Liver (tissue), 9 donors: ENCODE measurements around the gene SH3RF3. TPM values are rescaled to one million over a fixed set of nuclear protein-coding genes. Genes with fewer than 3 reads are reported as not detected.

Experiments
- DNase-seq: peaks from one replicate; pipeline ENCODE4 v3.0.0-alpha.2; 2017; ENCODE audit warnings: low spot score
- H3K27ac ChIP-seq, 2 donors: one replicate each; pipeline ENCODE4 v1.7.0; 2013; ENCODE audit warnings: inconsistent platforms in 2 of 2, low read length in 2 of 2, control low read depth in 1 of 2, low read depth in 1 of 2, mild to moderate bottlenecking in 1 of 2
- H3K27me3 ChIP-seq, 4 donors: one replicate each; pipeline versions ENCODE4 v1.6.1 to v1.7.0; 2013; ENCODE audit warnings: low read length in 3 of 4, inconsistent platforms in 1 of 4, mild to moderate bottlenecking in 1 of 4, moderate library complexity in 1 of 4; ENCODE audit not compliant: control insufficient read depth in 4 of 4, insufficient read depth in 4 of 4
- H3K36me3 ChIP-seq, 4 donors: one replicate each; pipeline versions ENCODE4 v1.6.1 to v1.7.0; 2013; ENCODE audit warnings: low read length in 3 of 4, mild to moderate bottlenecking in 3 of 4, low read depth in 1 of 4, moderate library complexity in 1 of 4; ENCODE audit not compliant: control insufficient read depth in 4 of 4, insufficient read depth in 3 of 4
- H3K4me1 ChIP-seq, 4 donors: one replicate each; pipeline versions ENCODE4 v1.6.1 to v1.7.0; 2013; ENCODE audit warnings: low read length in 3 of 4, mild to moderate bottlenecking in 3 of 4, moderate library complexity in 1 of 4; ENCODE audit not compliant: control insufficient read depth in 4 of 4, insufficient read depth in 4 of 4
- H3K4me3 ChIP-seq, 3 donors: one replicate each; pipeline versions ENCODE4 v1.6.1 to v1.7.0; 2013; ENCODE audit warnings: low read length in 3 of 3, control low read depth in 1 of 3, low read depth in 1 of 3, mild to moderate bottlenecking in 1 of 3
- H3K9ac ChIP-seq, 2 donors: one replicate each; pipeline ENCODE4 v1.7.0; 2013; ENCODE audit warnings: low read length in 2 of 2, mild to moderate bottlenecking in 2 of 2, moderate library complexity in 2 of 2, control low read depth in 1 of 2, low read depth in 1 of 2
- H3K9me3 ChIP-seq, 4 donors: one replicate each; pipeline versions ENCODE4 v1.6.1 to v1.7.0; 2013; ENCODE audit warnings: low read length in 3 of 4; ENCODE audit not compliant: control insufficient read depth in 4 of 4
- EGR1 ChIP-seq, 2 donors: IDR thresholded peaks; 2 replicates each; pipeline ENCODE4 v1.6.1; 2016 to 2018; ENCODE audit warnings: antibody characterized with exemption in 2 of 2, low read depth in 2 of 2
- FOXA1 ChIP-seq: IDR thresholded peaks from 2 replicates; pipeline ENCODE4 v1.6.1; 2016; ENCODE audit warnings: antibody characterized with exemption
- FOXA2 ChIP-seq: IDR thresholded peaks from 2 replicates; pipeline ENCODE4 v1.6.1; 2016; ENCODE audit warnings: antibody characterized with exemption
- GABPA ChIP-seq, 2 donors: IDR thresholded peaks in 1 of 2; conservative IDR thresholded peaks in 1 of 2; 2 replicates each; pipeline ENCODE4 v1.6.1; 2016; ENCODE audit warnings: antibody characterized with exemption in 2 of 2, mild to moderate bottlenecking in 1 of 2, moderate library complexity in 1 of 2
- HNF4G ChIP-seq: IDR thresholded peaks from 2 replicates; pipeline ENCODE4 v1.6.1; 2016; ENCODE audit warnings: antibody characterized with exemption
- JUND ChIP-seq, 2 donors: IDR thresholded peaks; 2 replicates each; pipeline ENCODE4 v1.6.1; 2016; ENCODE audit warnings: antibody characterized with exemption in 2 of 2
- REST ChIP-seq: IDR thresholded peaks from 2 replicates; pipeline ENCODE4 v1.6.1; 2016; ENCODE audit warnings: antibody characterized with exemption, mild to moderate bottlenecking
- RXRA ChIP-seq, 2 donors: IDR thresholded peaks; 2 replicates each; pipeline ENCODE4 v1.6.1; 2017 to 2018; ENCODE audit warnings: antibody characterized with exemption in 2 of 2, mild to moderate bottlenecking in 1 of 2
- SP1 ChIP-seq: IDR thresholded peaks from 2 replicates; pipeline ENCODE4 v1.6.1; 2018; ENCODE audit warnings: antibody characterized with exemption, mild to moderate bottlenecking
- TAF1 ChIP-seq: conservative IDR thresholded peaks from 2 replicates; pipeline ENCODE4 v1.6.1; 2016; ENCODE audit warnings: antibody characterized with exemption, mild to moderate bottlenecking
- YY1 ChIP-seq: IDR thresholded peaks from 2 replicates; pipeline ENCODE4 v1.6.1; 2016; ENCODE audit warnings: antibody characterized with exemption, mild to moderate bottlenecking
- ZBTB33 ChIP-seq: IDR thresholded peaks from 2 replicates; pipeline ENCODE4 v1.6.1; 2016; ENCODE audit warnings: antibody characterized with exemption
- WGBS: extraction: QIAGEN DNeasy Blood & Tissue Kit; methylation state at CpG from one replicate; pipeline ENCODE4 v1.1.7; 2013; 5-methylcytosine and 5-hydroxymethylcytosine counted together
- polyA plus RNA-seq, 2 donors: library from polyadenylated mRNA; stranded (reverse) in 1 of 2; unstranded in 1 of 2; fragments of 200-250 nt in 1 of 2; fragments of >200 nt in 1 of 2; fragmentation: Nextera tagmentation in 1 of 2; extraction: Ambion mirVana in 1 of 2; gene quantifications; one replicate each; pipeline versions ENCODE4 v1.2.1 to v1.2.3, GENCODE V29; 2013 to 2015
- total RNA-seq, 2 donors: library from RNA; depleted of rRNA; stranded (reverse); fragments of >200 nt; gene quantifications; one replicate each; pipeline ENCODE4 v1.2.3, GENCODE V29; 2014
- TF ChIP-seq, protein P1 (sequence below): fragments of 150-350 bp; IDR thresholded peaks from 2 replicates; pipeline ENCODE4 v1.5.1; 2017; ENCODE audit warnings: improper control_type of control experiment, low read depth, low read length; ENCODE audit not compliant: missing input control
- TF ChIP-seq, protein P2 (sequence below): IDR thresholded peaks from 2 replicates; pipeline ENCODE4 v1.6.1; 2016; ENCODE audit warnings: antibody characterized with exemption
- TF ChIP-seq, protein P3 (sequence below): IDR thresholded peaks from 2 replicates; pipeline ENCODE4 v1.6.1; 2016; ENCODE audit warnings: antibody characterized with exemption
- donor health status: healthy.
- donor health status: healthy.
- donor health status: healthy.
- donor health status: healthy.
- donor health status: healthy.

Gene SH3RF3
- total and polyA plus RNA-seq, 4 donors: 0.11 to 1.0 (median 0.54) TPM

DNA sequence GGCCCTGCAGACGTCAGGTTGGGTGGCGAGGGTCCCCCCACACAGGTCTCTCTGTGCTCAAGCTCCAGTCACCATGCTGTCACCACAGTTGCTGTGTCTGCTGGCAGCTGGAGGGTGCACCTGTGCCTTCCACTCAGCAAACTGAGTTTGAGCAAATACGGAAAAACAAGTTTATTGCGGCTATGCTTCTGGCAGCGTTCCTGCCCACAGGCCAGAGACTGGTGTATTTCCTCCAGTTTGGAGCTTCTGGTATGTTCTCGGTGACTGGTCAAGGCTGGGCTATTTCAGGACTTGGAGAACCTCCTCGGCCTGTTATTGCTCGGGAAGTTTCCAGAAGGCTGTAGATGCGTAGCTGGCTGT, 352.2 kb downstream of the SH3RF3 start:
- no peak overlapping the region for H3K27ac ChIP-seq
- H3K27me3 ChIP-seq: no peaks in the 10 kb centered on the region
- peaks cover 3 to 30% (median 16%) of the 10 kb centered on the region in 4 donors for H3K4me1 ChIP-seq
- H3K36me3 ChIP-seq: no peaks in the 10 kb centered on the region
- WGBS: 44% methylated on average over 9 of the region's 9 CpGs
- DNase-seq: no peak
- H3K9me3 ChIP-seq: no peaks in the 10 kb centered on the region
- H3K4me3 ChIP-seq: no peak overlapping the region
- TF ChIP-seq YY1 (no peak), SP1 (no peak), JUND (IDR thresholded peaks at IDR 0.05) (no peak), RXRA (IDR thresholded peaks at IDR 0.05) (no peak), FOXA2 (no peak), GABPA (IDR thresholded peaks at IDR 0.05 in 1 of 2, conservative IDR thresholded peaks at IDR 0.05 in 1 of 2) (no peak)
- TF ChIP-seq, protein P1, sequence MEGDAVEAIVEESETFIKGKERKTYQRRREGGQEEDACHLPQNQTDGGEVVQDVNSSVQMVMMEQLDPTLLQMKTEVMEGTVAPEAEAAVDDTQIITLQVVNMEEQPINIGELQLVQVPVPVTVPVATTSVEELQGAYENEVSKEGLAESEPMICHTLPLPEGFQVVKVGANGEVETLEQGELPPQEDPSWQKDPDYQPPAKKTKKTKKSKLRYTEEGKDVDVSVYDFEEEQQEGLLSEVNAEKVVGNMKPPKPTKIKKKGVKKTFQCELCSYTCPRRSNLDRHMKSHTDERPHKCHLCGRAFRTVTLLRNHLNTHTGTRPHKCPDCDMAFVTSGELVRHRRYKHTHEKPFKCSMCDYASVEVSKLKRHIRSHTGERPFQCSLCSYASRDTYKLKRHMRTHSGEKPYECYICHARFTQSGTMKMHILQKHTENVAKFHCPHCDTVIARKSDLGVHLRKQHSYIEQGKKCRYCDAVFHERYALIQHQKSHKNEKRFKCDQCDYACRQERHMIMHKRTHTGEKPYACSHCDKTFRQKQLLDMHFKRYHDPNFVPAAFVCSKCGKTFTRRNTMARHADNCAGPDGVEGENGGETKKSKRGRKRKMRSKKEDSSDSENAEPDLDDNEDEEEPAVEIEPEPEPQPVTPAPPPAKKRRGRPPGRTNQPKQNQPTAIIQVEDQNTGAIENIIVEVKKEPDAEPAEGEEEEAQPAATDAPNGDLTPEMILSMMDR: no peak
- TF ChIP-seq, protein P2, sequence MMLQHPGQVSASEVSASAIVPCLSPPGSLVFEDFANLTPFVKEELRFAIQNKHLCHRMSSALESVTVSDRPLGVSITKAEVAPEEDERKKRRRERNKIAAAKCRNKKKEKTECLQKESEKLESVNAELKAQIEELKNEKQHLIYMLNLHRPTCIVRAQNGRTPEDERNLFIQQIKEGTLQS: no peak
- H3K9ac ChIP-seq: no peak overlapping the region

GRCh38 chr2:109481599-109481998, 352.6 kb downstream of the SH3RF3 start:
- Histone ChIP-seq H3K36me3 (no peaks in the 10 kb centered on the region), H3K27me3 (no peaks in the 10 kb centered on the region), H3K4me1 (peaks cover 3 to 30% (median 16%) of the 10 kb centered on the region in 4 donors), H3K9me3 (no peaks in the 10 kb centered on the region), H3K4me3 (no peak overlapping the region), H3K27ac (no peak overlapping the region), H3K9ac (no peak overlapping the region)
- WGBS: 88% methylated on average over 9 of the region's 9 CpGs
- TF ChIP-seq SP1: no peak
- no peak for TF ChIP-seq YY1
- TF ChIP-seq ZBTB33: no peak
- TF ChIP-seq JUND (IDR thresholded peaks at IDR 0.05): no peak
- TF ChIP-seq, protein P3, sequence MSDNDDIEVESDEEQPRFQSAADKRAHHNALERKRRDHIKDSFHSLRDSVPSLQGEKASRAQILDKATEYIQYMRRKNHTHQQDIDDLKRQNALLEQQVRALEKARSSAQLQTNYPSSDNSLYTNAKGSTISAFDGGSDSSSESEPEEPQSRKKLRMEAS: no peak
- no peak for TF ChIP-seq RXRA (IDR thresholded peaks at IDR 0.05)
- TF ChIP-seq FOXA1: no peak
- TF ChIP-seq TAF1: no peak
- TF ChIP-seq FOXA2: no peak
- TF ChIP-seq, protein P1: no peak
- TF ChIP-seq REST: no peak
- TF ChIP-seq EGR1 (IDR thresholded peaks at IDR 0.05; ENCODE audit: low read depth in 2 of 2): no peak
- no peak for TF ChIP-seq HNF4G
- no peak for DNase-seq
